Fibroblast of lung (primary cell): Measurements from ENCODE around the gene SLC25A52. TPM values are rescaled to one million over a fixed set of nuclear protein-coding genes. Genes with fewer than 3 reads are reported as not detected.
"Not testable (repeated sequence)": the region's sequence is repeated elsewhere in the genome, so short reads cannot be mapped to it uniquely, and the experiment has no call there.

ENCODE experiments used
- DNase-seq, 2 donors: peaks; one replicate each; pipeline versions ENCODE4 v3.0.0 to v3.0.0-alpha.2; 2010; ENCODE audit warnings: low read depth in 2 of 2
- H2AFZ ChIP-seq: 2 replicates; pipeline ENCODE4 v1.5.1; 2012; ENCODE audit warnings: low read length, control low read depth, inconsistent platforms
- H3K27ac ChIP-seq: 2 replicates; pipeline ENCODE4 v1.5.1; 2011; ENCODE audit warnings: low read length, control low read depth; ENCODE audit not compliant: insufficient read depth
- H3K27me3 ChIP-seq: 2 replicates; pipeline ENCODE4 v1.5.1; 2011; ENCODE audit warnings: mild to moderate bottlenecking, low read length; ENCODE audit not compliant: control insufficient read depth, insufficient read depth
- H3K36me3 ChIP-seq: 2 replicates; pipeline ENCODE4 v1.5.1; 2011; ENCODE audit warnings: low read length; ENCODE audit not compliant: control insufficient read depth, insufficient read depth
- H3K4me1 ChIP-seq: 2 replicates; pipeline ENCODE4 v1.5.1; 2011; ENCODE audit warnings: low read length; ENCODE audit not compliant: control insufficient read depth, insufficient read depth; ENCODE audit errors: extremely low read depth
- H3K4me2 ChIP-seq: 2 replicates; pipeline ENCODE4 v1.5.1; 2011; ENCODE audit warnings: low read length, control low read depth; ENCODE audit not compliant: insufficient read depth; ENCODE audit errors: extremely low read depth
- H3K4me3 ChIP-seq, 4 experiments: fragments of 200-600 bp in 1 of 4; sonication (generic) in 1 of 4; replicated peaks in 1 of 4; 2 replicates each; pipeline ENCODE4 v1.5.1; 2011 to 2016; ENCODE audit warnings: low read length in 4 of 4, low read depth in 3 of 4, mild to moderate bottlenecking in 3 of 4, control low read depth in 2 of 4, inconsistent platforms in 1 of 4, mixed read lengths in 1 of 4; ENCODE audit not compliant: insufficient read depth in 1 of 4; ENCODE audit errors: control extremely low read depth in 1 of 4
- H3K79me2 ChIP-seq: 2 replicates; pipeline ENCODE4 v1.5.1; 2012; ENCODE audit warnings: mild to moderate bottlenecking, low read length, inconsistent platforms; ENCODE audit not compliant: control insufficient read depth, insufficient read depth
- H3K9ac ChIP-seq: 2 replicates; pipeline ENCODE4 v1.5.1; 2011; ENCODE audit warnings: mild to moderate bottlenecking, low read length, control low read depth; ENCODE audit not compliant: insufficient read depth
- H3K9me3 ChIP-seq: 2 replicates; pipeline ENCODE4 v1.5.1; 2012; ENCODE audit warnings: low read depth, low read length; ENCODE audit not compliant: control insufficient read depth, insufficient read depth
- H4K20me1 ChIP-seq: 2 replicates; pipeline ENCODE4 v1.5.1; 2011; ENCODE audit warnings: low read length; ENCODE audit not compliant: control insufficient read depth, insufficient read depth; ENCODE audit errors: extremely low read depth
- EZH2 ChIP-seq: IDR thresholded peaks from 2 replicates; pipeline ENCODE4 v1.5.1; 2012; ENCODE audit warnings: low read length, control low read depth, mild to moderate bottlenecking; ENCODE audit errors: missing control alignments
- polyA plus RNA-seq, 2 donors: library from polyadenylated mRNA; depleted of rRNA in 1 of 2; stranded (reverse) in 1 of 2; unstranded in 1 of 2; fragments of >200 nt; gene quantifications; 2 replicates each; pipeline ENCODE4 v1.2.1, GENCODE V29; 2011 to 2012; ENCODE audit warnings: missing spikeins in 1 of 2
- total RNA-seq: library from RNA; depleted of rRNA; stranded (reverse); fragments of >200 nt; gene quantifications from 2 replicates; pipeline ENCODE4 v1.2.1, GENCODE V29; 2014
- TF ChIP-seq, protein P1 (sequence below), 2 donors: IDR thresholded peaks in 1 of 2; conservative IDR thresholded peaks in 1 of 2; 1 replicate in 1 of 2; 2 replicates in 1 of 2; pipeline ENCODE4 v1.5.1; 2011 to 2012; ENCODE audit warnings: low read length in 2 of 2, control low read depth in 1 of 2, inconsistent platforms in 1 of 2, low read depth in 1 of 2, mild to moderate bottlenecking in 1 of 2

SLC25A52 gene
- total and polyA plus RNA-seq, 2 donors (not counting 1 experiment from before 2014, with no cell fraction given) = 0.06 TPM; not detected in 1

- H3K27me3 ChIP-seq = no peaks in the 10 kb centered on the region
- no peaks in the 10 kb centered on the region for H4K20me1 ChIP-seq
- no peak overlapping the region for H3K9ac ChIP-seq
- H3K4me3 ChIP-seq = no peak overlapping the region
- TF ChIP-seq, protein P1, sequence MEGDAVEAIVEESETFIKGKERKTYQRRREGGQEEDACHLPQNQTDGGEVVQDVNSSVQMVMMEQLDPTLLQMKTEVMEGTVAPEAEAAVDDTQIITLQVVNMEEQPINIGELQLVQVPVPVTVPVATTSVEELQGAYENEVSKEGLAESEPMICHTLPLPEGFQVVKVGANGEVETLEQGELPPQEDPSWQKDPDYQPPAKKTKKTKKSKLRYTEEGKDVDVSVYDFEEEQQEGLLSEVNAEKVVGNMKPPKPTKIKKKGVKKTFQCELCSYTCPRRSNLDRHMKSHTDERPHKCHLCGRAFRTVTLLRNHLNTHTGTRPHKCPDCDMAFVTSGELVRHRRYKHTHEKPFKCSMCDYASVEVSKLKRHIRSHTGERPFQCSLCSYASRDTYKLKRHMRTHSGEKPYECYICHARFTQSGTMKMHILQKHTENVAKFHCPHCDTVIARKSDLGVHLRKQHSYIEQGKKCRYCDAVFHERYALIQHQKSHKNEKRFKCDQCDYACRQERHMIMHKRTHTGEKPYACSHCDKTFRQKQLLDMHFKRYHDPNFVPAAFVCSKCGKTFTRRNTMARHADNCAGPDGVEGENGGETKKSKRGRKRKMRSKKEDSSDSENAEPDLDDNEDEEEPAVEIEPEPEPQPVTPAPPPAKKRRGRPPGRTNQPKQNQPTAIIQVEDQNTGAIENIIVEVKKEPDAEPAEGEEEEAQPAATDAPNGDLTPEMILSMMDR (conservative IDR thresholded peaks at IDR 0.05 in 1 of 2, IDR thresholded peaks at IDR 0.05 in 1 of 2; ENCODE audit: low read depth in 1 of 2, low read length in 2 of 2) = no peak
- TF ChIP-seq EZH2 = no peak
- no peaks in the 10 kb centered on the region for H3K79me2 ChIP-seq
- no peak for DNase-seq
- H3K36me3 ChIP-seq = no peaks in the 10 kb centered on the region
- no peak overlapping the region for H3K27ac ChIP-seq
- H3K4me1 ChIP-seq = no peaks in the 10 kb centered on the region
- H3K4me2 ChIP-seq = no peak overlapping the region
- no peaks in the 10 kb centered on the region for H3K9me3 ChIP-seq
- no peak overlapping the region for H2AFZ ChIP-seq
Observed at GRCh38 chr18:31744321-31745067, 16.2 kb downstream of the SLC25A52 start.

GRCh38 chr18:31743600-31743999, 17.1 kb downstream of the SLC25A52 start:
- not testable (repeated sequence) for H3K4me2 ChIP-seq, H3K9ac ChIP-seq, DNase-seq, H3K4me1 ChIP-seq, H3K79me2 ChIP-seq, H3K4me3 ChIP-seq, H3K36me3 ChIP-seq, H3K27me3 ChIP-seq, H3K9me3 ChIP-seq, H2AFZ ChIP-seq, H3K27ac ChIP-seq, H4K20me1 ChIP-seq

- Histone ChIP-seq H4K20me1 (no peaks in the 10 kb centered on the region), H3K27ac (no peak overlapping the region), H3K4me1 (no peaks in the 10 kb centered on the region), H3K4me2 (no peak overlapping the region), H2AFZ (no peak overlapping the region), H3K4me3 (no peak overlapping the region), H3K79me2 (no peaks in the 10 kb centered on the region), H3K9ac (no peak overlapping the region), H3K9me3 (no peaks in the 10 kb centered on the region), H3K36me3 (no peaks in the 10 kb centered on the region), H3K27me3 (no peaks in the 10 kb centered on the region)
- TF ChIP-seq, protein P1 (conservative IDR thresholded peaks at IDR 0.05 in 1 of 2, IDR thresholded peaks at IDR 0.05 in 1 of 2; ENCODE audit: low read depth in 1 of 2, low read length in 2 of 2) = peak; percentile 70 to 88
- no peak for TF ChIP-seq EZH2
- DNase-seq = peak; percentile 18 to 49
Observed at GRCh38 chr18:31741097-31741735, 19.5 kb downstream of the SLC25A52 start.
